Kidney tubule cell (primary cell): ENCODE measurements around the gene IQCM.
"Not testable (repeated sequence)": the region's sequence is repeated elsewhere in the genome, so short reads cannot be mapped to it uniquely, and the experiment has no call there.

Experiments used
- DNase-seq: peaks from one replicate; pipeline ENCODE4 v3.0.0-alpha.2; 2018; ENCODE audit warnings: low spot score

The IQCM gene

DNA sequence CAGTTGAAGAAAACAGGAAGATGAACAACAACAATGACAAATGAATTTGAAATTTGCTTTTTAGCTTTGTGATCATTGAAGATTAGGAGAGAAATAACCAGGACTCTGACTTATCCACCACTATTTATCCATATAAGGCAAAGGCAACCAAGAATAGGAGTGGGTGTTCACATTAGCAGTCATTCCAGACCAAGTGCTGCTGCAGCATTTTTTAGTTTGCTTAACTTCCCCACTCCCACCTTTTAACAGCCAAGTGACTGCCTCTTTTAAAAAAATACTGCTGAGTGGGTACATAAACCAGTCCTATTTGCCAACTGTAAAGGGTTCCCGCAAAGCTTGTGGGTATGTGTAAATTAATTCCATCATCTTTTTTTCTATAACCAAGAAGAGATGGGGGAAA lies 230.9 kb downstream of the IQCM start:
- no peak for DNase-seq

DNA sequence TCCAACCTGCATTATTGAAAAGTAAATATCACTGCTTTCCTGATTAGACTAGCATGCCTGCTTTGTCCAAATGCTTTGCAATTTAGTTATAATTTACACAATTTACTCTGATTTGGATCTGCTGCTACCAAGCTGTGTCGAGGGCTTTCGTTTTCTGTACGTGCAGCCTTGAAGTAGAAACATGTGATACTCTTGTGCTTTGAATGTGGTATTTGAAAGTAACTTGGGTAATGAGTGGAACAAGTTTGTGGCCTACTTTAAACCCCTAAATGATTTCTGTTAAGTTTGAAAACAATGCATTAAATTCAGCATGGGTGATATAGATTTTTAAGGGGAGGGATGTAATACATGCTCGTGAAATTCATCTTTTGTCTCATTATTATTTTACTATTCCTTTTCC lies 240.7 kb downstream of the IQCM start:
- DNase-seq, result no peak

DNA sequence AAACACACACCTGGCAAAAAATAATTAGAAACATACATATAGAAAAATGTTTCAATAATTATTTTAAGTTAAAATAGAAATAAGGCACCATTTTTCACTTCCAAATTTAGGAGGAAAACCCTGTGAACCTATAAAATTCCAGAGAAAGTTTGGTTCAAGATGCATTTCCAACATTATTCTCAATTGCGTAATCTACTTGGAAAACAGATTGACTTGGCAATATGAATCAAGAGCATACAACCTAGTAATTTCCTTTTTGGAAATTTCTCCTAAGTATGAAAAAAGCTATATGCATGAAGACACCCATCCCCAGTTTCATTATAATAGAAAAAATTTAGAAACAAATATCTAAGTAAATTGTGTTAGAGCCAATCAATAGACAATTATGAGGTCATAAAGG lies 242.9 kb downstream of the IQCM start:
- DNase-seq, result no peak

DNA sequence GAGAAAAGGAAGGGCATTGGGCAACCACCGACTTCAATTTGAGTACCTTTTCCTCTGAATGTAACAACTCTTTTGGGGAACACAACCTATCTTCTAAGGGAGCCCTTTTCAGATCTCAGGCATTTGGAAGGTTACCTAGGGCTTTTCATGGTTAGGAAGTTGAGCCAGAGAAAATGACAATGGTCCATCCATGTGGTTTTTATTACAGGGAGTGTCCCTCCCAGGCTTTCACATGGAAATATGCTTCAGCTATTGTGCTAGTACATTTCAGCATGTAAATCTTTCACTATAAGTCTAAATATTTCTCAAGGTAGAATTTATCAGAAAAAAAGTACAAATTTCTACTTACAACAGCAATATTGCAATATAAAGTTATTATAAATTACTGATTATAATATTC lies 259.8 kb downstream of the IQCM start:
- no peak for DNase-seq

DNA sequence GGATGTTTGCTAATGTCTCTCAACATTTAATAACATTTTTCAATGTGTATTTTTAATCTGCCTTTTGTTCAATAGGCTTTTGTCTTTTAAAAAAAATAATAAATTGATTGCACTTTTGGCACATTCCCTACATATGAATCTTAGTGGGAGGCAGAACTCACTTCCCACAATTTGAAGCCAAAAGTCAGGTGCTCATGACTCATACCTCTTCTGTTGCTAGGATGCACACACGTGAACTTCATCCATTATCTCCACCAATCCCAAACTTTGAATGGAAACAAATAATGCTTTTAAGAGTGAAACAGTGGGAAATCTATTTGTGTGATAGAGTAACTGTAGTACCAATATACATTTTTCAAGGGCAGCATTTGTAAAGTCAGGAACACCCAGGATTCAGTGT lies 260.5 kb downstream of the IQCM start:
- peak; percentile 63 for DNase-seq

DNA sequence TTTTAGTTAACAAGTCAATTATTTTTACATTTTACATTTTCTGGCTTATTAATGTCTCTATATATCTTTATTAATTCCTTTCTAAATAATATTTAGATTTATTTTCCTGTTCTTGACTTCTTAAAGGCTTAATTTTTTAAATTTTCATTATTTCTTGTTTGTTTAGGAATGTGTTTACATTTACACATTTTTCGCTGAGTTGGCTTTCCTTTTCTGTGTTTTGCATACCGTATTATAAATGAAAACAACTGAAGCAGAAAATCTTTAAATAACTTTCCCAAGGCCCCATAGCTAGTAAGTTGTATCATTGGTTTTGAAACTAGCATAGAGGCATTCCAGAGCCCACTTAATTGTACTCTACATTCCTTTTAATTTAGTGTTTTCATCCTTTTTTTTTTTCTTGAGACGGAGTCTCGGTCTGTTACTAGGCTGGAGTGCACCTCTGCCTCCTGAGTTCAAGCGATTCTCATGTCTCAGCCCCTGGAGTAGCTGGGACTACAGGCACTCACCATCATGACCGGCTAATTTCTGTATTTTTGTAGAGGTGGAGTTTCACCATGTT lies 261.6 kb downstream of the IQCM start:
- DNase-seq, result peak; percentile 52

DNA sequence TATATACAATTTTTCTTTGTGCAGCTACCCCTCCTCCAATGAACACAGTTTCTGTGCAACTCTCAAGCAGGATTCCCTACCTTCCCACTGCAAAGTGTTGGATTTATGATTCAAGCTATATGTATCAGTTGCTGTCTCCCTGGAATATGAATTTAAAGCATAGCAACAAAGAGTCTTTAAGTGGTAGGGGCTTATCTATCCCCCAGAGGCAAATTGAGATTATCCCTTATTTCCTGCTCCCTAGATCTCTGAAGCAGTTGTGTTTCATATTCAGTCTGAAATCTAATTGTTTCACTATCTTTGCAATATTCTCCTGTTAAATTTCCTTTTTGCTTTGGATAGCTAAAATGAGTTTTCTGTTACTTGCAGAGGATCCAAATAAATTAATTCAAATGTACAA lies 263.0 kb downstream of the IQCM start:
- DNase-seq, result no peak

DNA sequence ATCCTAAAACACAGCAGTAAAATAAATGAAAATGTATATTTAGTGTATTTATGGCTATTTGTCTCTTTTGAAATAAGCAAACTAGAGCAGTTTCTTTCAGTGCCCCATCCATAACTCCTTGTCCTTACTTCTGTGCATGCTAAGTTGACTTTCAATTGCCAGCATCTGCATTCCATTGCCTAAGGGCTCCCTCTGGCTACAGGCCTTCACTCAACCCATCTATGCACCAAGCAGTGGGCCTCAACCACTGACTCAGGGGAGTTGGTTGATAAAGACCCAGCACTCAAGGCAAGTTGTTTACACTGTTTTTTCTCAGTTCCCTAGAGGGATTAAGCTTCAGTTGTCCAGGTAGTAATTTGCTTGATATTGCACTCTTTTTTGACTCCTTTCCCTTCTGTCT lies 265.7 kb downstream of the IQCM start:
- peak; percentile 16 for DNase-seq

DNA sequence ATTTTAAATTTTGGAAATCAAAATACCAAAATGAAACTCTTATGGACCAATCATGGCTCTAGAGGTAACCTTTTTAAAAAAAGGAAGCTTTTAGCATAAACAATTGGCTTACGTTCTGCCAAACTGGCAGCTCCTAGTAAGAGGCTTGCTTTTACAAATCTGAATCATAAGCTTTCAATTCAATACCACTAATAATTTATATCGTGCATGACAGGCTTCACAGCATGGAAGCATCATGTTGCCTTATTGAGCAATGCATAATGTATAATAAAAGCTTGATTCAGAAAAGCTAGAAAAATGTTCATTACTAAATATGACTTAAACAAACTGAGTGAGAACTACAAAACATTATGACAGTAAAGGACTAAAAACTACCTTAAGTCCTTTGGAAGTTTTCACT lies 280.9 kb downstream of the IQCM start:
- DNase-seq, result no peak

DNA sequence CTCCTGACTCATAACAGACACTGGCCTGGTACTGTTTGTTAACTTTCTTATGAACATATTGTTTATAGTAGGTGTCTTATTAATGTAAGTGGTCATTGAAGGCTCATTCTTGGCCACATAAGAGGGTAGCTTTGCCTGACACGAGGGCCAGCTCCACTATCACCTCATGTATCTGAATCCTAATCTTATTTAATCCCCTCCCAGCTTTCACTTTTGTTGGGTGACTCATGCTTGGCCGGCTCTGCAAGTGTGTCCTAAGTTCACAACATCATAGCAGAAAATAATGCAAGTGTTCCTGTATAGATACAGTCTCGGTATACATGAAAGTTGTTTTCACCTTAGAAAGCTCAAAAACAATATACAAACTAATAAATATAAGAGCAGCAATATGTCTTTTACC lies 283.8 kb downstream of the IQCM start:
- DNase-seq, result peak; percentile 8

DNA sequence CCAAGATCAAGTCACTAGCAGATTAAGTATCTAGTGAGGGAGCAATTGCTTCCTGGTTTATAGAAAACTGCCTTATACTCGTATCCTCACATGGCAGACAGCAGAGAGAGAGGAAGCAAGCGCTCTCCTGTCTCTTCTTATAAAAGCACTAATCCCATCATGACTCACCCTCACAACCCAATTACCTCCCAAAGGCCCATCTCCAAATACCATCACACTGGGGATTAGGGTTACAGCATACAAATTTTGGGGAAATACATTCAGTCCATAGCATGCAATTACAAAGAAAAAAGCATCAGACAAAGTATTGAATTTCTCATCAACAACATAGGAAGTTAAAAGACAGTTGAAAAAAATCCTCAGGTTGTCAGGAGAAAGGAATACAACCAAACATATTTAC lies 292.6 kb downstream of the IQCM start:
- DNase-seq, result no peak

DNA sequence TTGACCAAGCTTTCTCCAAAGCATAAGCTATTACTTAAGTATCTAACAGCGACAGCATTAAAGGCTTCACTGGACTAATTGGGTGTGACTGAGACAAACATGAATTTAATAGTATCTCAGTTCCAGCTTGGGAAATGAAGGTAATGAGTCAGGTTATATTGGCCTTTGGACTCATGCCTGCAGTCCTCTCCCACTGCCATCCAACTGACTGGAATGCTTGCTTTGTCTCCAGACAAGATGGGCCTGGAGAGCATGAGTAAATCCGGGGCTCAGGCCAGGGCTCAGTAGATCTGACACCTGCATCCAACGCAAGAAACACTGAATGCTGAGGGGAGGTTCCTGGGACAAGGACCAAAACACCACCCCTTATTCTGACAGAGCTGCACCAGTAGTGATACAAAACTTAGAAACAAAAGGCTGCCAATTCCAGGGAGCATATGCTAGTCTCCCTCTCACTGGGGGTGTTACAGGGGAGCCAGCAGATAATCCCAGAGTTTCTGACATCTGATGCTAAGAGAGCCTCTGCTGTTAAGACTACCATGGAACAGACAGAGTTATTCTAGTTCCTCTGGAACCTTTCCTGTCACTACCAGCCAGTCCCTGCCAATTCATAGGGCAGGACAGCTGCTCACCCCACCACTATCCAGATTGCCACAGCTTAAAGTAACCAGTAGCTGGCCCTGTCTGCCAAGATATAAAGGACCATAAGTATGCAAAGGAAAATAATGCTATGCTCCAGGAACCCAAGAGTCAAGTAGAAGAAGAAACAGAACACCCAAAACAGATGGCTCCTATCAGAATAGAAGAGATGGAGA lies 293.8 kb downstream of the IQCM start:
- DNase-seq, result peak; percentile 53

DNA sequence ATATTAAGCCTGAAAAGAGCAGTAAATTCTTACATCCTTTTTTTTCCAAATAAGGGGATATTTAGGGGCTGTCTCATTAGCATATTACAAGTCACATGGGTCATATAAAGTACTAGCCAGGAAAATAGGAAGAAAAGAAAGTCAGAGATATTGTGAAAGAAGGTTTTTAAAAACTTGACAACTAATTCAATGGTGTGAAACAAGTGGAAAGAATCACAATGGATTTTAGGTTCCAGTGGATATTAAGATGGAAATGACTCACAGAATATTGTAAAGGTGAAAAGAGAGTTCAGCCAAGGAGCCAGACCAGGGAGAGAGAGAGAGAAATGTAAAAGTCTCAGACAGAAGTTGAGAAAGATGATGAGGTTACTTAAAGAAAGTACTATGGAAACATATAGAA lies 297.2 kb downstream of the IQCM start:
- DNase-seq, result no peak

DNA sequence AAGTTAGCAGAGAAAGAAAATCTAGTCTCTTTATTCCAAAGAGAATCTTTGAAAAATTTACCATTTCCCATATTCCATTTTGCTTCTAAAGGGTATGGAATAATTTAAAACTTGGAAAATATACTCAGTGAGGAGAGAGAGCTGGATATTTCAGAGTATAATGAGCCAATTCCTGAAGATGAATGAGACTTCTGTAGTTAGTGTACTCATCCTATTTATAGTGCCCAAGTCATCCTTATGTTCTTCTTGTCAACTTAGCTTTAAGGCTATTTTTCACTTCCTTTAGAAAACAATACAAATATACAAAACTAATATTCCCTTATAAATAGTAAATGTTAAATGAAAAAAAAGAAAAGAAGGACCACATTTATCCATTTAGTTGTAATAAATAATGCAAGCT lies 302.6 kb downstream of the IQCM start:
- DNase-seq, result no peak

DNA sequence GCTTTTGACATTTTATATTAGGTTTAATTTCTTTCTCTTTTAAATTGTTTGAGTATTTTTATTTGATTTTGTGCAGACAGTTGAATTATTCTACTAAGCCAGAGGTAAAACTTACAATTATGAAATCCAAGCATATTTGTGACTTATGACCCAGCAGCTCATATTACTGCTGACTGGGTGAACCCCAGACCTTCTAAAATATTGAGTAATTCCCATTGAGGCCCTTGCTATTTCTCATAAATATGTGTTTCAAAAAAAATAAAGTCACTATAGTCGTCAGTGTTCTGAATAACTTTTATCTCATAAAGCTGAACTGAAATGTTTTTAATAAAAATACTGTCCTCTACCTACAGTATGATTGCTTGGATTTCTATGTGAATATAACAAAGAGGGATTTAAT lies 303.1 kb downstream of the IQCM start:
- no peak for DNase-seq

DNA sequence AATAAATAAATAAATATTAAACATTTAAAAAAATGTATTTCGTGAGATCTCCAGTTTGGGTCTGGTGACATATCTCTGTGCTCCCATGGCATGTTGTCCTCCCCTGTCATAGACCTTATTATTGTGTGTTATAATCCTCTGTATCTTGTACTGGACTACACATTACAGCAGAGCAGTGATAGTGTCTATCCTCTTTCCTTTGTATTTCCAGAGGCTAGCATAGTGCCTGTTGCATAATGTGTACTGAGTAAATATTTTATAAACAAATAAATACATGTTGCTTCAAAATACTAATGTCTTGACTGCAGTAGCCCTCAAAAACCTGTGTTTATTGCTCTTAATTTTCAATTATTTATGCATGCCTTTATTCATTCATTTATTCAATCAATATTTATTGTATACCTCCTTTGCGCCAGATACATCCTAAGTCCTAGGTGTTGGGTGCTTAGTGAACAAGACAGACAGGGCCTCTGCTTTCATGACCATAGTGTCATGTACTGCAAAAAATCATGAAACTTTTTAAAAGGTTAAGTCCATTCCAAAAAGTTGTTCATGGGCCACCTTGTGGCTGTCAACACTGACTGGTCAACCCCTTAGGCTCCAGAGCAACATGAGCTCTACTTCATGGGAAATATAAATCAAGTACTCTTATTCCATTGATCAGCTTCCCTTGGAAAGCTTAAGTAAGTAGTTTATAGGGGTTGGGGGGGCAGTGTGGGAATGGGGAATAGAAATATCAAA lies 303.9 kb downstream of the IQCM start:
- no peak for DNase-seq

DNA sequence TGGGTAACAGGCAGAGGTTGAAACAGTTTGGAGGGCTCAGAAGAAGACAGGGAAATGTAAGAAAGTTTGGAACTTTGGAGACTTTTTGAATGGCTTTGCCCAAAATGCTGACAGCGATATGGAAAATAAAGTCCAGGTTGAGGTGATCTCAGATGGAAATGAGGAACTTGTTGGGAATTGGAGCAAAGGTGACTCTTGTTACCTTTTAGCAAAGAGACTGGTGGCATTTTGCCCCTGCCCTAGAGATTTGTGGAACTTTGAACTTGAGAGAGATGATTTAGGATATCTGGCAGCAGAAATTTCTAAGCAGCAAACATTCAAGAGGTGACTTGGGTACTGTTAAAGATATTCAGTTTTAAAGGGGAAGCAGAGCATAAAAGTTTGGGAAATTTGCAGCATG lies 308.3 kb downstream of the IQCM start:
- DNase-seq, result not testable (repeated sequence)

DNA sequence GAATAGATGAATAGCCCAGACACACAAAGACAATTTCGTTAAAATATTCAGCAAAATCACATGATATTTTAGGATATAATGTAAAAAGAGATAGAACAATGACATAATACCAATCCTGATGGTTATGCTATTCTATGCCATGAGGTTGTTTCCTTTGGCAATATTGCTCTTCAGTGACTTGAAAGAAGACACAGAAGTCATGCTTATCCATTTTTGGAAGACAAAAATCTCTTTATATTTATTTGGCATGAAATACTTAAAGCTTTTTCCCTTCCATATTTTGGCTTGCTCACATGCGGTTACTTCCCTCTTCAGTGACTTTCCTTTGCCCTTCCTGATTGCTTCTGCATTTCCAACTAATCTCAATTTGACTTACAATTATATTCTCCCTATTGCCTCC lies 314.8 kb downstream of the IQCM start:
- DNase-seq, result no peak

DNA sequence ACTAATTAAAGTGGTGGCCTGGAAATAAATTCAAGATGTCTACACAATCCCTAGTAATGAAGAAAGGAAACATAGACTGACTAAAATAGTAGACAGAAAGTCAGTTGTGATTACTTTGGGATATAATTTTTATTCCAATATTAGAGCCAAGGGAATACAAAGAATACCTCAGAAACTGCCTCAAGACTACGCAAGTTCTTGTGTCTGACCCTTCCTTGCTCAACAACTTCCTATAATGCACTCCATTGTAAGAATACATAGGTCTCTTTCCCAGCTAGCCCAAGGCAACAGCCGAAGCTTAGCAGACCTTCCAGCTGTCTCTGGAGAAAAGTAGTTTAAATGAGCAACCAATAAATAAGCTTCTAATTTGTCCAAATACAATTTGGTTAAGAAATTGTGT lies 315.9 kb downstream of the IQCM start:
- DNase-seq, result no peak

DNA sequence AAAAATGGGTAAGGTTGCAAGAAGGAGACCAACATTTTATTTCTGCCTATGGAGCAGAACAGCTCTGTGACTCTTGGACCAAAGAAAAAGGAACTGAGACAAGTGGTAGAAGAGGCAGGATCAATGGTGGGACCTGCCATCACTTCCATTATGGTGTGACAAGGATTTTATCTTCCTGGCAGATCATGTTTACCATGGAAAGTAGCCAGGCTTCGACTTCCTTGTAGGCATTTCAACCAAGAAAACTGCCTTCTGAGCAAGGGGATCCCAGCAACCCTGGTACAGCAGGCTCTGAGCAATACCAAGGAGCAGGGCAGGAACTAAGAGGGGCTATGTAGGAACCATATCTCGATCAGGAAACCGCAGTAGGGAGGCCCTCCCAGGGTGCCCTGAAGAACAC lies 317.4 kb downstream of the IQCM start:
- DNase-seq, result no peak

DNA sequence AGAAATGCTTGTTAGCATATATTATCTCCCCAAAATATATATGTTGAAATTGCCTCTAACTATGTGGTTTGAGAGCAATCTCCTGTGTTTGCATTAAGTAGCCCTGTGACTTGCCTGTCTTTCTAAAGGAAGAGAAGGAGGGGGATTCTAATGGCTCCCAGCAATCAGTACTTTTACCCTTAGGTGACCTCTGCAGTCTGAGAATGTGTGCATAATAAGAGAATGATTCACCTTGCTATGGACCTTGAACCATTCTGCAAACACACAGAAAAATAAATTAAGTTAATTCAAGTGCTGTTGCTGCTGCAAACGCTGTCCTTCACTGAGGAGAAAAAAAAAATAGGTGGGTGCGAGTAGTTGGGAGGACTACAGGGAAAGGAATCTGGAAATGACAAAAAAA lies 322.2 kb downstream of the IQCM start:
- peak; percentile 53 for DNase-seq

DNA sequence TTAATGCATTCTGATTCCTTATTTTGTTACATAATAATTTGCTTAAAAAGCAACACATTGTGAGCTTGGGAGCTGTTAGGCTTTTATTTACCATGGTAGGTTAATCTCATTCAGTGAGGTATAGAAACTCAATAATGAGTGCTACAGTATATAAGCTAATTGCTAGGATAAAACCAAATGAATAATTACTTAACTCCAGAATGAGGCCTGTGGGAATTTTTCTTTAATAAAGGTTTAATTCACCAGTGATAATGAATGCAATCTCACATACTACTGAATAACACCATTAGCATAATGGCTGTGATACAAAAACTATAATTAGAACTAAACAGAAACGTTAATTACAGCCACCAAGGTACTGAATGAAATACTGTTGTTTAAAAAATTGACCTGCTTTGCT lies 326.3 kb downstream of the IQCM start:
- DNase-seq, result no peak

DNA sequence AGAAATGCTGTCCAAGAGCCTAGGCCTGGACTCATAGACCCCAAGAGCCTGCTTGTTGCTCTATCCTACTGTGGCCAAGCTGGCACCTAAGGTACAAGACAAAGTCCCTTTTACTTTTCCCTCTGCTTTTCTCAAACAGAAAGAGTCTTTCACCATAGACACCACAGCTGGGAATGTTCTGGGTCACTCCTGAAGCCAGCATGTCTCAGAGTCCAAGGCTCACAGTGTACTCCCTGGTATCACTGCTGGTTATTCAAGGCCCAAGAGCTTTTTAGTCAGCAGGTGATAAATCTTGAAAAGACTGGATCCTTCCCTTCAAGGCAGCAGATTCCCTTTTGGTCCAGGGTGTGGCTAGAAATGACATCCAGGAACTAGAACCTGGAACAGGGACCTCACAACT lies 328.8 kb downstream of the IQCM start:
- DNase-seq, result no peak
